GM23338 (cell line): ENCODE data around the gene UEVLD. TPM values are rescaled to one million over a fixed set of nuclear protein-coding genes. Genes with fewer than 3 reads are reported as not detected.

Experiments
- ATAC-seq: fragments of 200-7000 bp; cut with Tn5 transposase; 3 replicates; pipeline ENCODE4 v1.9.1; 2020
- DNase-seq: peaks from one replicate; pipeline ENCODE4 v3.0.0-alpha.2; 2015; ENCODE audit warnings: low spot score
- H2AFZ ChIP-seq: fragments of 200-600 bp; sonication (generic); 2 replicates; pipeline ENCODE4 v1.8.0; 2016; ENCODE audit warnings: antibody characterized with exemption, mild to moderate bottlenecking, moderate library complexity
- H3F3A ChIP-seq: fragments of 200-600 bp; sonication (generic); replicated peaks from 2 replicates; pipeline ENCODE4 v1.8.0; 2017; ENCODE audit warnings: antibody characterized with exemption, mixed run types, low read depth
- H3K27ac ChIP-seq: fragments of 200-600 bp; sonication (generic); 2 replicates; pipeline ENCODE4 v1.6.1; 2016; ENCODE audit warnings: low read depth
- H3K27me3 ChIP-seq: fragments of 200-600 bp; sonication (generic); 2 replicates; pipeline ENCODE4 v1.8.0; 2016; ENCODE audit warnings: mild to moderate bottlenecking, mixed run types, moderate library complexity; ENCODE audit not compliant: insufficient read depth
- H3K36me3 ChIP-seq: fragments of 200-600 bp; sonication (generic); 2 replicates; pipeline ENCODE4 v1.8.0; 2016; ENCODE audit warnings: mild to moderate bottlenecking; ENCODE audit not compliant: insufficient read depth
- H3K4me1 ChIP-seq: fragments of 200-600 bp; sonication (generic); 2 replicates; pipeline ENCODE4 v1.8.0; 2016; ENCODE audit warnings: mild to moderate bottlenecking, moderate library complexity; ENCODE audit not compliant: insufficient read depth
- H3K4me2 ChIP-seq: fragments of 200-600 bp; sonication (generic); 2 replicates; pipeline ENCODE4 v1.7.1; 2017; ENCODE audit warnings: mixed run types
- H3K4me3 ChIP-seq: fragments of 200-600 bp; sonication (generic); 2 replicates; pipeline ENCODE4 v1.6.1; 2016; ENCODE audit warnings: mixed run types
- H3K79me2 ChIP-seq: fragments of 200-600 bp; sonication (generic); replicated peaks from 2 replicates; pipeline ENCODE4 v1.8.0; 2017; ENCODE audit warnings: mild to moderate bottlenecking; ENCODE audit not compliant: insufficient read depth
- H3K9me2 ChIP-seq: fragments of 200-600 bp; sonication (generic); 2 replicates; pipeline ENCODE4 v1.8.0; 2017; ENCODE audit not compliant: insufficient read depth
- H4K20me1 ChIP-seq: fragments of 200-600 bp; sonication (generic); replicated peaks from 2 replicates; pipeline ENCODE4 v1.8.0; 2017; ENCODE audit warnings: mild to moderate bottlenecking; ENCODE audit not compliant: insufficient read depth
- H3K27ac Mint-ChIP-seq: 2 replicates; pipeline ENCODE4 v1.8.0; 2020; ENCODE audit warnings: inconsistent platforms, mild to moderate bottlenecking, moderate library complexity, mixed read lengths
- H3K27me3 Mint-ChIP-seq: 3 replicates; pipeline ENCODE4 v1.8.0; 2022; ENCODE audit warnings: low read depth, mild to moderate bottlenecking, moderate library complexity, mixed read lengths, inconsistent platforms; ENCODE audit not compliant: insufficient read depth, poor library complexity
- H3K36me3 Mint-ChIP-seq: 3 replicates; pipeline ENCODE4 v1.8.0; 2021; ENCODE audit warnings: low read depth, mild to moderate bottlenecking, inconsistent platforms, moderate library complexity, mixed read lengths
- H3K4me1 Mint-ChIP-seq: 3 replicates; pipeline ENCODE4 v1.8.0; 2020; ENCODE audit warnings: mild to moderate bottlenecking, inconsistent platforms, mixed read lengths
- H3K4me3 Mint-ChIP-seq: 3 replicates; pipeline ENCODE4 v1.8.0; 2021; ENCODE audit warnings: moderate library complexity, mild to moderate bottlenecking, inconsistent platforms, mixed read lengths
- H3K9me3 Mint-ChIP-seq: 3 replicates; pipeline ENCODE4 v1.8.0; 2020; ENCODE audit warnings: moderate library complexity, mild to moderate bottlenecking, inconsistent platforms, mixed read lengths
- EZH2phosphoT487 ChIP-seq: fragments of 200-600 bp; sonication (generic); IDR thresholded peaks from one replicate; pipeline ENCODE4 v1.8.1; 2018; ENCODE audit warnings: antibody characterized with exemption; ENCODE audit not compliant: unreplicated experiment
- JUNB ChIP-seq: IDR thresholded peaks from one replicate; pipeline ENCODE4 v1.6.1; 2016; ENCODE audit warnings: antibody characterized with exemption; ENCODE audit not compliant: unreplicated experiment
- NANOG ChIP-seq: IDR thresholded peaks from 2 replicates; pipeline ENCODE4 v1.6.1; 2016; ENCODE audit warnings: antibody characterized with exemption, borderline replicate concordance
- POLR2AphosphoS5 ChIP-seq: IDR thresholded peaks from 2 replicates; pipeline ENCODE4 v1.6.1; 2016; ENCODE audit warnings: antibody characterized with exemption, low read depth
- REST ChIP-seq: IDR thresholded peaks from one replicate; pipeline ENCODE4 v1.6.1; 2018; ENCODE audit warnings: antibody characterized with exemption; ENCODE audit not compliant: unreplicated experiment
- STAT1 ChIP-seq: IDR thresholded peaks from one replicate; pipeline ENCODE4 v1.6.1; 2016; ENCODE audit warnings: antibody characterized with exemption; ENCODE audit not compliant: unreplicated experiment
- ZNF114 ChIP-seq: fragments of 250-450 bp; sonication (Bioruptor Pico); IDR thresholded peaks from 2 replicates; pipeline ENCODE4 v1.5.0; 2020; ENCODE audit warnings: mild to moderate bottlenecking, moderate library complexity
- ZNF331 ChIP-seq: fragments of 250-450 bp; sonication (Bioruptor Pico); IDR thresholded peaks from 2 replicates; pipeline ENCODE4 v1.5.0; 2020; ENCODE audit warnings: low read depth, mild to moderate bottlenecking, moderate library complexity
- polyA plus RNA-seq: library from polyadenylated mRNA; unstranded; fragments of >200 nt; fragmentation: Nextera tagmentation; extraction: Ambion mirVana; gene quantifications from 2 replicates; pipeline ENCODE4 v1.2.1, GENCODE V29; 2016
- total RNA-seq: library from RNA; depleted of rRNA; stranded (reverse); fragments of >200 nt; shearing (Covaris generic); gene quantifications from 2 replicates; pipeline ENCODE4 v1.2.3, GENCODE V29; 2014
- TF ChIP-seq, protein P1 (sequence below): fragments of 250-450 bp; sonication (Bioruptor Pico); IDR thresholded peaks from 2 replicates; pipeline ENCODE4 v1.5.0; 2020; ENCODE audit warnings: mild to moderate bottlenecking, moderate library complexity
- TF ChIP-seq, protein P2 (sequence below): IDR thresholded peaks from 2 replicates; pipeline ENCODE4 v1.6.1; 2016; ENCODE audit warnings: antibody characterized with exemption
- TF ChIP-seq, protein P3 (sequence below), 2 experiments: fragments of 200-600 bp in 1 of 2; sonication (generic) in 1 of 2; conservative IDR thresholded peaks; 2 replicates each; pipeline versions ENCODE4 v1.5.1 to v1.6.1; 2016 to 2017; ENCODE audit warnings: antibody characterized with exemption in 2 of 2, low read depth in 2 of 2, mild to moderate bottlenecking in 2 of 2, moderate library complexity in 1 of 2

UEVLD gene
- total and polyA plus RNA-seq, 2 experiments from 2014 or later = 10.2 to 11.8 TPM

DNA sequence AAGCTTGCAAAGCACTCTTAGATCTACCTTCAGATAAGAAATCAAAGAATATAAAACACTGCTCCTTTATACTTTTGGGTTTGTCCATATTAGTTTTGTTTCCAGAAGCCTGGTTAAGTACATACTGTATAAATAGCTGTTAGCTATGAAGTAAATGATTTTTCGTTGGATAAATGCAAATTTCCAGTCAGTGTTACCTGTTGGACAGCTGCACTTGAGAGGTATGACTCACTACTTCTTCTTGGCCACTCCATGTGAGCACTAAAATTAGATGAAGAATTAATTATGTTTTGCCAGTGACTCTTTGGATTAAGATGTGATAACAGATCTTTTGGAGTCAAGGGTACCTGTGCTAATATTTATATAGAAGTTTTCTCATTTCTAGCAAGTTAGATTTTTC is 52.3 kb downstream of the UEVLD start (continued):
- TF ChIP-seq, protein P1, sequence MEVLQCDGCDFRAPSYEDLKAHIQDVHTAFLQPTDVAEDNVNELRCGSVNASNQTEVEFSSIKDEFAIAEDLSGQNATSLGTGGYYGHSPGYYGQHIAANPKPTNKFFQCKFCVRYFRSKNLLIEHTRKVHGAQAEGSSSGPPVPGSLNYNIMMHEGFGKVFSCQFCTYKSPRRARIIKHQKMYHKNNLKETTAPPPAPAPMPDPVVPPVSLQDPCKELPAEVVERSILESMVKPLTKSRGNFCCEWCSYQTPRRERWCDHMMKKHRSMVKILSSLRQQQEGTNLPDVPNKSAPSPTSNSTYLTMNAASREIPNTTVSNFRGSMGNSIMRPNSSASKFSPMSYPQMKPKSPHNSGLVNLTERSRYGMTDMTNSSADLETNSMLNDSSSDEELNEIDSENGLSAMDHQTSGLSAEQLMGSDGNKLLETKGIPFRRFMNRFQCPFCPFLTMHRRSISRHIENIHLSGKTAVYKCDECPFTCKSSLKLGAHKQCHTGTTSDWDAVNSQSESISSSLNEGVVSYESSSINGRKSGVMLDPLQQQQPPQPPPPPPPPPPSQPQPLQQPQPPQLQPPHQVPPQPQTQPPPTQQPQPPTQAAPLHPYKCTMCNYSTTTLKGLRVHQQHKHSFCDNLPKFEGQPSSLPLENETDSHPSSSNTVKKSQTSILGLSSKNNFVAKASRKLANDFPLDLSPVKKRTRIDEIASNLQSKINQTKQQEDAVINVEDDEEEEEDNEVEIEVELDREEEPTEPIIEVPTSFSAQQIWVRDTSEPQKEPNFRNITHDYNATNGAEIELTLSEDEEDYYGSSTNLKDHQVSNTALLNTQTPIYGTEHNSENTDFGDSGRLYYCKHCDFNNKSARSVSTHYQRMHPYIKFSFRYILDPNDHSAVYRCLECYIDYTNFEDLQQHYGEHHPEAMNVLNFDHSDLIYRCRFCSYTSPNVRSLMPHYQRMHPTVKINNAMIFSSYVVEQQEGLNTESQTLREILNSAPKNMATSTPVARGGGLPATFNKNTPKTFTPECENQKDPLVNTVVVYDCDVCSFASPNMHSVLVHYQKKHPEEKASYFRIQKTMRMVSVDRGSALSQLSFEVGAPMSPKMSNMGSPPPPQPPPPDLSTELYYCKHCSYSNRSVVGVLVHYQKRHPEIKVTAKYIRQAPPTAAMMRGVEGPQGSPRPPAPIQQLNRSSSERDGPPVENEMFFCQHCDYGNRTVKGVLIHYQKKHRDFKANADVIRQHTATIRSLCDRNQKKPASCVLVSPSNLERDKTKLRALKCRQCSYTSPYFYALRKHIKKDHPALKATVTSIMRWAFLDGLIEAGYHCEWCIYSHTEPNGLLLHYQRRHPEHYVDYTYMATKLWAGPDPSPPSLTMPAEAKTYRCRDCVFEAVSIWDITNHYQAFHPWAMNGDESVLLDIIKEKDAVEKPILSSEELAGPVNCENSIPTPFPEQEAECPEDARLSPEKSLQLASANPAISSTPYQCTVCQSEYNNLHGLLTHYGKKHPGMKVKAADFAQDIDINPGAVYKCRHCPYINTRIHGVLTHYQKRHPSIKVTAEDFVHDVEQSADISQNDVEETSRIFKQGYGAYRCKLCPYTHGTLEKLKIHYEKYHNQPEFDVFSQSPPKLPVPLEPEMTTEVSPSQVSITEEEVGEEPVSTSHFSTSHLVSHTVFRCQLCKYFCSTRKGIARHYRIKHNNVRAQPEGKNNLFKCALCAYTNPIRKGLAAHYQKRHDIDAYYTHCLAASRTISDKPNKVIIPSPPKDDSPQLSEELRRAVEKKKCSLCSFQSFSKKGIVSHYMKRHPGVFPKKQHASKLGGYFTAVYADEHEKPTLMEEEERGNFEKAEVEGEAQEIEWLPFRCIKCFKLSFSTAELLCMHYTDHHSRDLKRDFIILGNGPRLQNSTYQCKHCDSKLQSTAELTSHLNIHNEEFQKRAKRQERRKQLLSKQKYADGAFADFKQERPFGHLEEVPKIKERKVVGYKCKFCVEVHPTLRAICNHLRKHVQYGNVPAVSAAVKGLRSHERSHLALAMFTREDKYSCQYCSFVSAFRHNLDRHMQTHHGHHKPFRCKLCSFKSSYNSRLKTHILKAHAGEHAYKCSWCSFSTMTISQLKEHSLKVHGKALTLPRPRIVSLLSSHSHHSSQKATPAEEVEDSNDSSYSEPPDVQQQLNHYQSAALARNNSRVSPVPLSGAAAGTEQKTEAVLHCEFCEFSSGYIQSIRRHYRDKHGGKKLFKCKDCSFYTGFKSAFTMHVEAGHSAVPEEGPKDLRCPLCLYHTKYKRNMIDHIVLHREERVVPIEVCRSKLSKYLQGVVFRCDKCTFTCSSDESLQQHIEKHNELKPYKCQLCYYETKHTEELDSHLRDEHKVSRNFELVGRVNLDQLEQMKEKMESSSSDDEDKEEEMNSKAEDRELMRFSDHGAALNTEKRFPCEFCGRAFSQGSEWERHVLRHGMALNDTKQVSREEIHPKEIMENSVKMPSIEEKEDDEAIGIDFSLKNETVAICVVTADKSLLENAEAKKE = no peak
- TF ChIP-seq ZNF114 (CRISPR knock-in tag) = no peak

DNA sequence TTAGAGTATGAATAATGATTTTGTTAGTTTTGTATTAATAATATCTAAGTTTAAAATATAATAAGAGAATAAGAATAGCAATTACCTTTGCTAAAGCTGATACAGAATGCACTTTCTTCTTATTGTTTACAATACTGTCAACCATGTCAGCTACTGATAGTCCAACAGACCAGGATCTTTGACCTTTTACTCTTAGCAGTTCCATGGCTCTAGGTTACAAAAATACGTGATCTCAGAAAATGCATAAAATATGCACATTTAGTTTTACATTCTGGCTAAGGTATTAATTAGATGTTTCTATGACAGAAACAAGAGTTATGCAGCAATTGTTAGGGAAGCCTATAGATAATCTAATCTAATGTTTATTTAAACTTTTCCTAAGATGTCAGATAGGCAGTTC is 54.3 kb downstream of the UEVLD start:
- no peaks in the 10 kb centered on the region for H3K4me1 ChIP-seq
- ATAC-seq (no peak), DNase-seq (no peak)
- Mint-ChIP-seq H3K27me3 (no peaks in the 10 kb centered on the region), H3K27ac (no peak overlapping the region), H3K36me3 (no peaks in the 10 kb centered on the region), H3K4me3 (no peak overlapping the region), H3K4me1 (no peaks in the 10 kb centered on the region), H3K9me3 (no peaks in the 10 kb centered on the region; the same call in 2 of the 3 replicates)
- no peak overlapping the region for H3K27ac ChIP-seq
- H4K20me1 ChIP-seq = no peaks in the 10 kb centered on the region
- no peaks in the 10 kb centered on the region for H3K9me2 ChIP-seq
- no peaks in the 10 kb centered on the region for H3K27me3 ChIP-seq
- H3K36me3 ChIP-seq = no peaks in the 10 kb centered on the region
- no peak overlapping the region for H2AFZ ChIP-seq
- no peak overlapping the region for H3K4me3 ChIP-seq
- no peaks in the 10 kb centered on the region for H3K79me2 ChIP-seq
- H3K4me2 ChIP-seq = no peak overlapping the region
- no peaks in the 10 kb centered on the region for H3F3A ChIP-seq
- TF ChIP-seq NANOG (no peak), POLR2AphosphoS5 (no peak), JUNB (no peak), ZNF114 (CRISPR knock-in tag) (no peak), REST (no peak), ZNF331 (CRISPR knock-in tag) (no peak), EZH2phosphoT487 (no peak), STAT1 (no peak)
- TF ChIP-seq, protein P2, sequence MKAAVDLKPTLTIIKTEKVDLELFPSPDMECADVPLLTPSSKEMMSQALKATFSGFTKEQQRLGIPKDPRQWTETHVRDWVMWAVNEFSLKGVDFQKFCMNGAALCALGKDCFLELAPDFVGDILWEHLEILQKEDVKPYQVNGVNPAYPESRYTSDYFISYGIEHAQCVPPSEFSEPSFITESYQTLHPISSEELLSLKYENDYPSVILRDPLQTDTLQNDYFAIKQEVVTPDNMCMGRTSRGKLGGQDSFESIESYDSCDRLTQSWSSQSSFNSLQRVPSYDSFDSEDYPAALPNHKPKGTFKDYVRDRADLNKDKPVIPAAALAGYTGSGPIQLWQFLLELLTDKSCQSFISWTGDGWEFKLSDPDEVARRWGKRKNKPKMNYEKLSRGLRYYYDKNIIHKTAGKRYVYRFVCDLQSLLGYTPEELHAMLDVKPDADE = no peak
- TF ChIP-seq, protein P3, sequence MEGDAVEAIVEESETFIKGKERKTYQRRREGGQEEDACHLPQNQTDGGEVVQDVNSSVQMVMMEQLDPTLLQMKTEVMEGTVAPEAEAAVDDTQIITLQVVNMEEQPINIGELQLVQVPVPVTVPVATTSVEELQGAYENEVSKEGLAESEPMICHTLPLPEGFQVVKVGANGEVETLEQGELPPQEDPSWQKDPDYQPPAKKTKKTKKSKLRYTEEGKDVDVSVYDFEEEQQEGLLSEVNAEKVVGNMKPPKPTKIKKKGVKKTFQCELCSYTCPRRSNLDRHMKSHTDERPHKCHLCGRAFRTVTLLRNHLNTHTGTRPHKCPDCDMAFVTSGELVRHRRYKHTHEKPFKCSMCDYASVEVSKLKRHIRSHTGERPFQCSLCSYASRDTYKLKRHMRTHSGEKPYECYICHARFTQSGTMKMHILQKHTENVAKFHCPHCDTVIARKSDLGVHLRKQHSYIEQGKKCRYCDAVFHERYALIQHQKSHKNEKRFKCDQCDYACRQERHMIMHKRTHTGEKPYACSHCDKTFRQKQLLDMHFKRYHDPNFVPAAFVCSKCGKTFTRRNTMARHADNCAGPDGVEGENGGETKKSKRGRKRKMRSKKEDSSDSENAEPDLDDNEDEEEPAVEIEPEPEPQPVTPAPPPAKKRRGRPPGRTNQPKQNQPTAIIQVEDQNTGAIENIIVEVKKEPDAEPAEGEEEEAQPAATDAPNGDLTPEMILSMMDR (conservative IDR thresholded peaks at IDR 0.05; ENCODE audit: low read depth in 2 of 2) = no peak
